GM10248 (cell line): ENCODE measurements around the gene NGFR.

Experiments used
- CTCF ChIA-PET: fragments of 300-600 bp; sonication (Branson Sonifier 250); formaldehyde crosslinking; extraction: SDS; loops from one replicate; lab custom pipeline; 2021; ENCODE audit warnings: antibody characterized with exemption; lab: Yijun Ruan, JAX
- POLR2A ChIA-PET: fragments of 350-650 bp; sonication (Branson Sonifier 250); formaldehyde crosslinking; extraction: SDS; loops from one replicate; lab custom pipeline; 2020; ENCODE audit warnings: antibody characterized with exemption; lab: Yijun Ruan, JAX
- DNase-seq: peaks from one replicate; pipeline ENCODE4 v3.0.0; 2012; ENCODE audit errors: extremely low spot score
- CTCF ChIP-seq: IDR thresholded peaks from 2 replicates; pipeline ENCODE4 v1.5.1; 2012; ENCODE audit warnings: mild to moderate bottlenecking, low read depth; ENCODE audit errors: extremely low read depth, missing control alignments, control extremely low read depth

The NGFR gene

DNA sequence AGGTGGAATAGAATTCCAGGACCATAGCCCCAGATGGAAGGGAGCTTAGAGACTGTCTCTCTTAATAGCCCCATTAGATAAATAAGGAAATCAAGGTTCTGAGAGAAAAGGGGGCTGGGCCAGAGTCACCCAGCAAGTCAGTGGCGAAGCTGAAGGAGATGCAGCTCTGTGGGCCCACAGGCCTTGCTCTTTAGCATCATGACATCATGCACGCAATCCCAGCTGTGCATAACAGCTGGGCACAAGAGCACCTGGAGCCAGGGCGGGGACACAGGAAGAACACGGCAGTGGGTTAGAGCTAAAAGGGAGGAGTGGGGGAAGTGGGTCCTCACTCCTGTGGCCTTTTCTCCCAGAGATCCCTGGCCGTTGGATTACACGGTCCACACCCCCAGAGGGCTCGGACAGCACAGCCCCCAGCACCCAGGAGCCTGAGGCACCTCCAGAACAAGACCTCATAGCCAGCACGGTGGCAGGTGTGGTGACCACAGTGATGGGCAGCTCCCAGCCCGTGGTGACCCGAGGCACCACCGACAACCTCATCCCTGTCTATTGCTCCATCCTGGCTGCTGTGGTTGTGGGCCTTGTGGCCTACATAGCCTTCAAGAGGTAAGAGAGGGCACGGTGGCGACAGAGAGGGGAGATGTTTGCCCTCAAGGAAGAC lies 15.1 kb downstream of the NGFR start:
- CTCF ChIA-PET = interaction anchor here (1.1 to 11.4 kb wide), 4 partner anchors 10 to 47 kb away, joined by 3 to 95 read pairs (median 38); partner anchors contain the start of gene NGFR
- no peak for TF ChIP-seq CTCF
- DNase-seq = no peak
- POLR2A ChIA-PET = interaction anchor here (0.7 kb wide), 1 partner anchor 34 kb away, joined by 5 read pairs; no protein-coding TSS in a partner anchor

DNA sequence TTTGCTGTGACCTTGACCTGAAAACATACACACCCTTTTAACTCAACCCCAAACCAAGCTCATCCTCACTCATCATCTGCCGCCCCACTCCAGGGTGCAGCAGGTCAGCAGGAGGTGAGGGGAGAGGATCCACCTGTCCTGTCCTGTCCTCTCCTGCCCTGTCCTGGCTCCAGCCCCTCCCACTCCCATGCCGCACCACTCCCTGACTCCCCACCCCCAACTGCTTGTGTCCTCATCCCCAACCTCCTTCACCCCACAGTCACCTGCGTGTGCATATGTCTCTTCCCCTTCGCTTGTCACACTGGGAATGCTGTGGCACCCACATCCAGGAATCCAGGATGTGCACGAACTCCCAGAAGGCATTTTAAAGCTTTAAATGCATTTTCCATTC lies 15.6 kb downstream of the NGFR start:
- no peak for DNase-seq
- CTCF ChIA-PET = interaction anchor here (1.8 to 11.4 kb wide), 3 partner anchors 12 to 46 kb away, joined by 5 to 95 read pairs (median 70); partner anchors contain the start of gene NGFR
- TF ChIP-seq CTCF = no peak
- POLR2A ChIA-PET = interaction anchor here (0.7 kb wide), 2 partner anchors 33 to 250 kb away, joined by 3 to 5 read pairs; no protein-coding TSS in a partner anchor

DNA sequence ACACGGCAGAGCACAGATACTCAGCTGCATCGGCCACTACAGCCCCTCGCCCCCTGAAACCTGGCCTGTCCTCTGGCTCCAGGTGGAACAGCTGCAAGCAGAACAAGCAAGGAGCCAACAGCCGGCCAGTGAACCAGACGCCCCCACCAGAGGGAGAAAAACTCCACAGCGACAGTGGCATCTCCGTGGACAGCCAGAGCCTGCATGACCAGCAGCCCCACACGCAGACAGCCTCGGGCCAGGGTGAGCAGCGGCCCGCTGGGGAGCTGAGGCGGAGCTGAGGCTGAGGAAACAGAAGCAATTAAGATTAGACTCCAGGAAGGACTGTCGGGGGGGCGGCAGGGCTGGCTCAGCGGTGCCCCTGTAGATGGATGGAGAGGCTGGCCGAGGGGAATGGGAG lies 16.7 kb downstream of the NGFR start:
- POLR2A ChIA-PET = no interaction called here
- no peak for TF ChIP-seq CTCF
- CTCF ChIA-PET = interaction anchor here (8.8 to 11.4 kb wide), 2 partner anchors 13 to 45 kb away, joined by 70 to 95 read pairs; partner anchors contain the start of gene NGFR
- DNase-seq = no peak

- POLR2A ChIA-PET = no interaction called here
- no peak for DNase-seq
These were observed 17.4 kb downstream of the NGFR start for GRCh38 chr17:49512296-49513043.

DNA sequence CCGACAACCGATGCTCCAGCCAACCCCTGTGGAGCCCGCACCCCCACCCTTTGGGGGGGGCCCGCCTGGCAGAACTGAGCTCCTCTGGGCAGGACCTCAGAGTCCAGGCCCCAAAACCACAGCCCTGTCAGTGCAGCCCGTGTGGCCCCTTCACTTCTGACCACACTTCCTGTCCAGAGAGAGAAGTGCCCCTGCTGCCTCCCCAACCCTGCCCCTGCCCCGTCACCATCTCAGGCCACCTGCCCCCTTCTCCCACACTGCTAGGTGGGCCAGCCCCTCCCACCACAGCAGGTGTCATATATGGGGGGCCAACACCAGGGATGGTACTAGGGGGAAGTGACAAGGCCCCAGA lies 17.9 kb downstream of the NGFR start:
- CTCF ChIA-PET = interaction anchor here (8.8 to 11.4 kb wide), 2 partner anchors 14 to 44 kb away, joined by 70 to 95 read pairs; partner anchors contain the start of gene NGFR
- POLR2A ChIA-PET = no interaction called here
- no peak for TF ChIP-seq CTCF
- no peak for DNase-seq

More at GRCh38 chr17:49512296-49513043, 17.4 kb downstream of the NGFR start:
- CTCF ChIA-PET = interaction anchor here (8.8 to 11.4 kb wide), 2 partner anchors 14 to 44 kb away, joined by 70 to 95 read pairs; partner anchors contain the start of gene NGFR
- no peak for TF ChIP-seq CTCF

DNA sequence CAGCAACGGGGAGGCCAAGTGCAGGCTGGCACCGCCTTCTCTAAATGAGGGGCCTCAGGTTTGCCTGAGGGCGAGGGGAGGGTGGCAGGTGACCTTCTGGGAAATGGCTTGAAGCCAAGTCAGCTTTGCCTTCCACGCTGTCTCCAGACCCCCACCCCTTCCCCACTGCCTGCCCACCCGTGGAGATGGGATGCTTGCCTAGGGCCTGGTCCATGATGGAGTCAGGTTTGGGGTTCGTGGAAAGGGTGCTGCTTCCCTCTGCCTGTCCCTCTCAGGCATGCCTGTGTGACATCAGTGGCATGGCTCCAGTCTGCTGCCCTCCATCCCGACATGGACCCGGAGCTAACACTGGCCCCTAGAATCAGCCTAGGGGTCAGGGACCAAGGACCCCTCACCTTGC lies 18.5 kb downstream of the NGFR start:
- TF ChIP-seq CTCF = no peak
- CTCF ChIA-PET = interaction anchor here (1.2 to 11.4 kb wide), 3 partner anchors 9 to 43 kb away, joined by 6 to 95 read pairs (median 70); partner anchors contain the start of gene NGFR
- POLR2A ChIA-PET = no interaction called here
- no peak for DNase-seq
